GM23338 (cell line): ENCODE measurements around the gene SH2D2A. TPM values are rescaled to one million over a fixed set of nuclear protein-coding genes. Genes with fewer than 3 reads are reported as not detected.

Source experiments
- ATAC-seq: fragments of 200-7000 bp; cut with Tn5 transposase; 3 replicates; pipeline ENCODE4 v1.9.1; 2020
- DNase-seq: peaks from one replicate; pipeline ENCODE4 v3.0.0-alpha.2; 2015; ENCODE audit warnings: low spot score
- H2AFZ ChIP-seq: fragments of 200-600 bp; sonication (generic); 2 replicates; pipeline ENCODE4 v1.8.0; 2016; ENCODE audit warnings: antibody characterized with exemption, mild to moderate bottlenecking, moderate library complexity
- H3F3A ChIP-seq: fragments of 200-600 bp; sonication (generic); replicated peaks from 2 replicates; pipeline ENCODE4 v1.8.0; 2017; ENCODE audit warnings: antibody characterized with exemption, mixed run types, low read depth
- H3K27ac ChIP-seq: fragments of 200-600 bp; sonication (generic); 2 replicates; pipeline ENCODE4 v1.6.1; 2016; ENCODE audit warnings: low read depth
- H3K27me3 ChIP-seq: fragments of 200-600 bp; sonication (generic); 2 replicates; pipeline ENCODE4 v1.8.0; 2016; ENCODE audit warnings: mild to moderate bottlenecking, mixed run types, moderate library complexity; ENCODE audit not compliant: insufficient read depth
- H3K36me3 ChIP-seq: fragments of 200-600 bp; sonication (generic); 2 replicates; pipeline ENCODE4 v1.8.0; 2016; ENCODE audit warnings: mild to moderate bottlenecking; ENCODE audit not compliant: insufficient read depth
- H3K4me1 ChIP-seq: fragments of 200-600 bp; sonication (generic); 2 replicates; pipeline ENCODE4 v1.8.0; 2016; ENCODE audit warnings: mild to moderate bottlenecking, moderate library complexity; ENCODE audit not compliant: insufficient read depth
- H3K4me2 ChIP-seq: fragments of 200-600 bp; sonication (generic); 2 replicates; pipeline ENCODE4 v1.7.1; 2017; ENCODE audit warnings: mixed run types
- H3K4me3 ChIP-seq: fragments of 200-600 bp; sonication (generic); 2 replicates; pipeline ENCODE4 v1.6.1; 2016; ENCODE audit warnings: mixed run types
- H3K79me2 ChIP-seq: fragments of 200-600 bp; sonication (generic); replicated peaks from 2 replicates; pipeline ENCODE4 v1.8.0; 2017; ENCODE audit warnings: mild to moderate bottlenecking; ENCODE audit not compliant: insufficient read depth
- H3K9me2 ChIP-seq: fragments of 200-600 bp; sonication (generic); 2 replicates; pipeline ENCODE4 v1.8.0; 2017; ENCODE audit not compliant: insufficient read depth
- H4K20me1 ChIP-seq: fragments of 200-600 bp; sonication (generic); replicated peaks from 2 replicates; pipeline ENCODE4 v1.8.0; 2017; ENCODE audit warnings: mild to moderate bottlenecking; ENCODE audit not compliant: insufficient read depth
- H3K27ac Mint-ChIP-seq: 2 replicates; pipeline ENCODE4 v1.8.0; 2020; ENCODE audit warnings: inconsistent platforms, mild to moderate bottlenecking, moderate library complexity, mixed read lengths
- H3K27me3 Mint-ChIP-seq: 3 replicates; pipeline ENCODE4 v1.8.0; 2022; ENCODE audit warnings: low read depth, mild to moderate bottlenecking, moderate library complexity, mixed read lengths, inconsistent platforms; ENCODE audit not compliant: insufficient read depth, poor library complexity
- H3K36me3 Mint-ChIP-seq: 3 replicates; pipeline ENCODE4 v1.8.0; 2021; ENCODE audit warnings: low read depth, mild to moderate bottlenecking, inconsistent platforms, moderate library complexity, mixed read lengths
- H3K4me1 Mint-ChIP-seq: 3 replicates; pipeline ENCODE4 v1.8.0; 2020; ENCODE audit warnings: mild to moderate bottlenecking, inconsistent platforms, mixed read lengths
- H3K4me3 Mint-ChIP-seq: 3 replicates; pipeline ENCODE4 v1.8.0; 2021; ENCODE audit warnings: moderate library complexity, mild to moderate bottlenecking, inconsistent platforms, mixed read lengths
- H3K9me3 Mint-ChIP-seq: 3 replicates; pipeline ENCODE4 v1.8.0; 2020; ENCODE audit warnings: moderate library complexity, mild to moderate bottlenecking, inconsistent platforms, mixed read lengths
- CREB1 ChIP-seq: fragments of 250-450 bp; sonication (Bioruptor Pico); IDR thresholded peaks from 2 replicates; pipeline ENCODE4 v1.5.0; 2020; ENCODE audit warnings: low read depth, mild to moderate bottlenecking, moderate library complexity
- EZH2 ChIP-seq: fragments of 200-600 bp; sonication (generic); IDR thresholded peaks from one replicate; pipeline ENCODE4 v1.8.0; 2017; ENCODE audit warnings: antibody characterized with exemption, mild to moderate bottlenecking, low read depth; ENCODE audit not compliant: unreplicated experiment
- EZH2phosphoT487 ChIP-seq: fragments of 200-600 bp; sonication (generic); IDR thresholded peaks from one replicate; pipeline ENCODE4 v1.8.1; 2018; ENCODE audit warnings: antibody characterized with exemption; ENCODE audit not compliant: unreplicated experiment
- ZNF114 ChIP-seq: fragments of 250-450 bp; sonication (Bioruptor Pico); IDR thresholded peaks from 2 replicates; pipeline ENCODE4 v1.5.0; 2020; ENCODE audit warnings: mild to moderate bottlenecking, moderate library complexity
- ZNF331 ChIP-seq: fragments of 250-450 bp; sonication (Bioruptor Pico); IDR thresholded peaks from 2 replicates; pipeline ENCODE4 v1.5.0; 2020; ENCODE audit warnings: low read depth, mild to moderate bottlenecking, moderate library complexity
- polyA plus RNA-seq: library from polyadenylated mRNA; unstranded; fragments of >200 nt; fragmentation: Nextera tagmentation; extraction: Ambion mirVana; gene quantifications from 2 replicates; pipeline ENCODE4 v1.2.1, GENCODE V29; 2016
- total RNA-seq: library from RNA; depleted of rRNA; stranded (reverse); fragments of >200 nt; shearing (Covaris generic); gene quantifications from 2 replicates; pipeline ENCODE4 v1.2.3, GENCODE V29; 2014
- TF ChIP-seq, protein P1 (sequence below), 2 experiments: fragments of 200-600 bp in 1 of 2; sonication (generic) in 1 of 2; conservative IDR thresholded peaks; 2 replicates each; pipeline versions ENCODE4 v1.5.1 to v1.6.1; 2016 to 2017; ENCODE audit warnings: antibody characterized with exemption in 2 of 2, low read depth in 2 of 2, mild to moderate bottlenecking in 2 of 2, moderate library complexity in 1 of 2
- TF ChIP-seq, protein P2 (sequence below): IDR thresholded peaks from 2 replicates; pipeline ENCODE4 v1.6.1; 2016; ENCODE audit warnings: antibody characterized with exemption
- TF ChIP-seq, protein P3 (sequence below): IDR thresholded peaks from one replicate; pipeline ENCODE4 v1.6.1; 2018; ENCODE audit warnings: antibody characterized with exemption; ENCODE audit not compliant: unreplicated experiment

Gene SH2D2A
- total and polyA plus RNA-seq, 2 experiments from 2014 or later = 5.5 to 11.5 TPM

- ATAC-seq (peak; percentile 93), DNase-seq (peak; percentile 86)
- Histone ChIP-seq H3K4me3 (no peak overlapping the region), H3K36me3 (peaks cover 47% of the 10 kb centered on the region), H3K9me2 (no peaks in the 10 kb centered on the region), H3K79me2 (no peaks in the 10 kb centered on the region; the same call in 1 of the 2 replicates), H3F3A (peaks cover 33% of the 10 kb centered on the region), H3K4me1 (no peaks in the 10 kb centered on the region), H3K4me2 (no peak overlapping the region), H3K27me3 (no peaks in the 10 kb centered on the region), H4K20me1 (peaks cover 22% of the 10 kb centered on the region), H2AFZ (no peak overlapping the region), H3K27ac (no peak overlapping the region)
- H3K27me3 Mint-ChIP-seq = peaks cover 2% of the 10 kb centered on the region
- peaks cover 84% of the 10 kb centered on the region for H3K36me3 Mint-ChIP-seq
- H3K4me3 Mint-ChIP-seq = no peak overlapping the region
- no peaks in the 10 kb centered on the region for H3K9me3 Mint-ChIP-seq
- H3K27ac Mint-ChIP-seq = no peak overlapping the region
- TF ChIP-seq, protein P1, sequence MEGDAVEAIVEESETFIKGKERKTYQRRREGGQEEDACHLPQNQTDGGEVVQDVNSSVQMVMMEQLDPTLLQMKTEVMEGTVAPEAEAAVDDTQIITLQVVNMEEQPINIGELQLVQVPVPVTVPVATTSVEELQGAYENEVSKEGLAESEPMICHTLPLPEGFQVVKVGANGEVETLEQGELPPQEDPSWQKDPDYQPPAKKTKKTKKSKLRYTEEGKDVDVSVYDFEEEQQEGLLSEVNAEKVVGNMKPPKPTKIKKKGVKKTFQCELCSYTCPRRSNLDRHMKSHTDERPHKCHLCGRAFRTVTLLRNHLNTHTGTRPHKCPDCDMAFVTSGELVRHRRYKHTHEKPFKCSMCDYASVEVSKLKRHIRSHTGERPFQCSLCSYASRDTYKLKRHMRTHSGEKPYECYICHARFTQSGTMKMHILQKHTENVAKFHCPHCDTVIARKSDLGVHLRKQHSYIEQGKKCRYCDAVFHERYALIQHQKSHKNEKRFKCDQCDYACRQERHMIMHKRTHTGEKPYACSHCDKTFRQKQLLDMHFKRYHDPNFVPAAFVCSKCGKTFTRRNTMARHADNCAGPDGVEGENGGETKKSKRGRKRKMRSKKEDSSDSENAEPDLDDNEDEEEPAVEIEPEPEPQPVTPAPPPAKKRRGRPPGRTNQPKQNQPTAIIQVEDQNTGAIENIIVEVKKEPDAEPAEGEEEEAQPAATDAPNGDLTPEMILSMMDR (conservative IDR thresholded peaks at IDR 0.05; ENCODE audit: low read depth in 2 of 2) = peak; percentile 84 to 96
- TF ChIP-seq ZNF114 (CRISPR knock-in tag) (no peak), CREB1 (CRISPR knock-in tag) (no peak), EZH2phosphoT487 (no peak)
- TF ChIP-seq, protein P2, sequence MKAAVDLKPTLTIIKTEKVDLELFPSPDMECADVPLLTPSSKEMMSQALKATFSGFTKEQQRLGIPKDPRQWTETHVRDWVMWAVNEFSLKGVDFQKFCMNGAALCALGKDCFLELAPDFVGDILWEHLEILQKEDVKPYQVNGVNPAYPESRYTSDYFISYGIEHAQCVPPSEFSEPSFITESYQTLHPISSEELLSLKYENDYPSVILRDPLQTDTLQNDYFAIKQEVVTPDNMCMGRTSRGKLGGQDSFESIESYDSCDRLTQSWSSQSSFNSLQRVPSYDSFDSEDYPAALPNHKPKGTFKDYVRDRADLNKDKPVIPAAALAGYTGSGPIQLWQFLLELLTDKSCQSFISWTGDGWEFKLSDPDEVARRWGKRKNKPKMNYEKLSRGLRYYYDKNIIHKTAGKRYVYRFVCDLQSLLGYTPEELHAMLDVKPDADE = no peak
- no peaks in the 10 kb centered on the region for H3K4me1 Mint-ChIP-seq
Observed at GRCh38 chr1:156797212-156797871, 19.3 kb downstream of the SH2D2A start.

GRCh38 chr1:156796340-156797097 is 20.1 kb downstream of the SH2D2A start:
- Histone ChIP-seq H3K79me2 (no peaks in the 10 kb centered on the region; the same call in 1 of the 2 replicates), H3K27me3 (no peaks in the 10 kb centered on the region), H3K4me3 (no peak overlapping the region), H3K4me1 (no peaks in the 10 kb centered on the region), H3F3A (peaks cover 36% of the 10 kb centered on the region), H4K20me1 (peaks cover 25% of the 10 kb centered on the region), H3K9me2 (no peaks in the 10 kb centered on the region), H3K36me3 (peaks cover 52% of the 10 kb centered on the region), H3K4me2 (no peak overlapping the region), H2AFZ (no peak overlapping the region), H3K27ac (no peak overlapping the region)
- Mint-ChIP-seq H3K4me1 (no peaks in the 10 kb centered on the region), H3K4me3 (no peak overlapping the region), H3K36me3 (peaks cover 90% of the 10 kb centered on the region), H3K9me3 (no peaks in the 10 kb centered on the region), H3K27me3 (peaks cover 2% of the 10 kb centered on the region), H3K27ac (no peak overlapping the region)
- ATAC-seq (no peak), DNase-seq (no peak)
- TF ChIP-seq, protein P3, sequence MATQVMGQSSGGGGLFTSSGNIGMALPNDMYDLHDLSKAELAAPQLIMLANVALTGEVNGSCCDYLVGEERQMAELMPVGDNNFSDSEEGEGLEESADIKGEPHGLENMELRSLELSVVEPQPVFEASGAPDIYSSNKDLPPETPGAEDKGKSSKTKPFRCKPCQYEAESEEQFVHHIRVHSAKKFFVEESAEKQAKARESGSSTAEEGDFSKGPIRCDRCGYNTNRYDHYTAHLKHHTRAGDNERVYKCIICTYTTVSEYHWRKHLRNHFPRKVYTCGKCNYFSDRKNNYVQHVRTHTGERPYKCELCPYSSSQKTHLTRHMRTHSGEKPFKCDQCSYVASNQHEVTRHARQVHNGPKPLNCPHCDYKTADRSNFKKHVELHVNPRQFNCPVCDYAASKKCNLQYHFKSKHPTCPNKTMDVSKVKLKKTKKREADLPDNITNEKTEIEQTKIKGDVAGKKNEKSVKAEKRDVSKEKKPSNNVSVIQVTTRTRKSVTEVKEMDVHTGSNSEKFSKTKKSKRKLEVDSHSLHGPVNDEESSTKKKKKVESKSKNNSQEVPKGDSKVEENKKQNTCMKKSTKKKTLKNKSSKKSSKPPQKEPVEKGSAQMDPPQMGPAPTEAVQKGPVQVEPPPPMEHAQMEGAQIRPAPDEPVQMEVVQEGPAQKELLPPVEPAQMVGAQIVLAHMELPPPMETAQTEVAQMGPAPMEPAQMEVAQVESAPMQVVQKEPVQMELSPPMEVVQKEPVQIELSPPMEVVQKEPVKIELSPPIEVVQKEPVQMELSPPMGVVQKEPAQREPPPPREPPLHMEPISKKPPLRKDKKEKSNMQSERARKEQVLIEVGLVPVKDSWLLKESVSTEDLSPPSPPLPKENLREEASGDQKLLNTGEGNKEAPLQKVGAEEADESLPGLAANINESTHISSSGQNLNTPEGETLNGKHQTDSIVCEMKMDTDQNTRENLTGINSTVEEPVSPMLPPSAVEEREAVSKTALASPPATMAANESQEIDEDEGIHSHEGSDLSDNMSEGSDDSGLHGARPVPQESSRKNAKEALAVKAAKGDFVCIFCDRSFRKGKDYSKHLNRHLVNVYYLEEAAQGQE = no peak
- TF ChIP-seq EZH2phosphoT487 = no peak
- no peak for TF ChIP-seq ZNF114 (CRISPR knock-in tag)
- no peak for TF ChIP-seq EZH2
- TF ChIP-seq, protein P2 = no peak
- TF ChIP-seq ZNF331 (CRISPR knock-in tag) = no peak
